Hematopoietic multipotent progenitor cell treated with erythropoietin and hydrocortisone succinate and interleukin-3 and kit ligand, for 8 days (in vitro differentiated cells): ENCODE measurements around the gene FHDC1.

Experiments used
- DNase-seq: peaks from one replicate; pipeline ENCODE4 v3.0.0-alpha.2; 2015

Gene FHDC1

GRCh38 chr4:153010146-153010545, 74.0 kb downstream of the FHDC1 start:
- DNase-seq, result no peak

GRCh38 chr4:153013202-153013977, 77.3 kb downstream of the FHDC1 start:
- DNase-seq, result no peak

- DNase-seq, result peak; percentile 49
Measured at GRCh38 chr4:153014460-153014859, 78.3 kb downstream of the FHDC1 start.

GRCh38 chr4:153016592-153016991, 80.5 kb downstream of the FHDC1 start:
- DNase-seq, result no peak

GRCh38 chr4:153018031-153018430, 81.9 kb downstream of the FHDC1 start:
- no peak for DNase-seq

GRCh38 chr4:153018684-153019083, 82.6 kb downstream of the FHDC1 start:
- DNase-seq, result no peak

- no peak for DNase-seq
Measured at GRCh38 chr4:153019906-153020305, 83.8 kb downstream of the FHDC1 start.

- DNase-seq, result no peak
Measured at GRCh38 chr4:153020457-153020856, 84.3 kb downstream of the FHDC1 start.

- DNase-seq, result no peak
Measured at GRCh38 chr4:153021276-153021675, 85.2 kb downstream of the FHDC1 start.

- DNase-seq, result peak; percentile 45
Measured at GRCh38 chr4:153022241-153022715, 86.2 kb downstream of the FHDC1 start.

GRCh38 chr4:153023139-153023538, 87.0 kb downstream of the FHDC1 start:
- DNase-seq, result peak; percentile 77

- DNase-seq, result peak; percentile 94
Measured at GRCh38 chr4:153023692-153024394, 87.7 kb downstream of the FHDC1 start.

- DNase-seq, result no peak
Measured at GRCh38 chr4:153024466-153024865, 88.3 kb downstream of the FHDC1 start.

- DNase-seq, result peak; percentile 80
Measured at GRCh38 chr4:153025406-153025805, 89.3 kb downstream of the FHDC1 start.

GRCh38 chr4:153026591-153027346, 90.6 kb downstream of the FHDC1 start:
- peak; percentile 75 for DNase-seq

GRCh38 chr4:153027866-153028265, 91.7 kb downstream of the FHDC1 start:
- no peak for DNase-seq

- no peak for DNase-seq
Measured at GRCh38 chr4:153028535-153028934, 92.4 kb downstream of the FHDC1 start.
